Activated CD8-positive, alpha-beta memory T cell treated with anti-CD3 and anti-CD28 coated beads, Interleukin-2, amount 50 U/mL, for 4 hours (primary cell): ENCODE results near the gene STUM.
"Not testable (repeated sequence)": the region's sequence is repeated elsewhere in the genome, so short reads cannot be mapped to it uniquely, and the experiment has no call there.

Source experiments
- DNase-seq: peaks from one replicate; pipeline ENCODE4 v3.0.0-alpha.2; 2020

Gene STUM

DNA sequence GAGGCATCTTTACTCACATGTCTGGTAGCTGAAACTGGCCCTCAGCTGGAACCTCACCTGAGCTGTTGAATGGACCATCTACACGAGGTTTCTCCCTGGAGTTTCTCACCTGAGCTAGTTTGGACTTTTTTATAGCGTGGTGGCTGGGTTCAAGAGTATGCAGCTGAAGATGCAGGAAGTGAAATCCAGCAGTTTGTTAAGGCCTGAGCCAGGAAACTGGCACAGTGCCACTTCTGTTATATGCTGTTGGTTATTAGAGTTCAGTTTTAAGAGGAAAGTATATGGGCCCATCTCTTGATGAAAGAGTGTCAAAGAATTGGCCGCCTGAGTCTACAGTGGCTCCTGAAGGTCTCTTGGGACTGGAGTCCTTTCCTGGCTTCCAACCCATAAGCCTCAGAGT, 35.6 kb downstream of the STUM start:
- DNase-seq, result no peak

DNA sequence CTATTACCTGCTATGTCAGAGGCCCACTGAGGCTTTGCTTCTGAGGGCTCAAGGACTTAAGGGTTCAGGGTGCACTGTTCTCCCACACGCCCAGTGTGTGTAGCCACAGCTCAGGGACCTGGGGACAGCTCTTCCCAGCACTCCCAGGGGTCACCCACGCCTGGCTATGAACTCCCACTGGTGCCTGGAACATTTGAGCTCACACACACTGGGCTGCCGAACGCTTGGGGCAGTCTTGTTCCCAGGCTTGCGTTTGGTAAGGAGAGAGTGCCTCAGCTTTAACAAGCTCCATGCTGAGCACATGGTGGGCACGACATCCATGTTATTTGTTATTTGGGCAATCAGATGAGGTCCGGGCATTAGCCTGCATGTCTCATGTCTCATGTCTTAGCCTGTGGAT, 37.6 kb downstream of the STUM start:
- no peak for DNase-seq

DNA sequence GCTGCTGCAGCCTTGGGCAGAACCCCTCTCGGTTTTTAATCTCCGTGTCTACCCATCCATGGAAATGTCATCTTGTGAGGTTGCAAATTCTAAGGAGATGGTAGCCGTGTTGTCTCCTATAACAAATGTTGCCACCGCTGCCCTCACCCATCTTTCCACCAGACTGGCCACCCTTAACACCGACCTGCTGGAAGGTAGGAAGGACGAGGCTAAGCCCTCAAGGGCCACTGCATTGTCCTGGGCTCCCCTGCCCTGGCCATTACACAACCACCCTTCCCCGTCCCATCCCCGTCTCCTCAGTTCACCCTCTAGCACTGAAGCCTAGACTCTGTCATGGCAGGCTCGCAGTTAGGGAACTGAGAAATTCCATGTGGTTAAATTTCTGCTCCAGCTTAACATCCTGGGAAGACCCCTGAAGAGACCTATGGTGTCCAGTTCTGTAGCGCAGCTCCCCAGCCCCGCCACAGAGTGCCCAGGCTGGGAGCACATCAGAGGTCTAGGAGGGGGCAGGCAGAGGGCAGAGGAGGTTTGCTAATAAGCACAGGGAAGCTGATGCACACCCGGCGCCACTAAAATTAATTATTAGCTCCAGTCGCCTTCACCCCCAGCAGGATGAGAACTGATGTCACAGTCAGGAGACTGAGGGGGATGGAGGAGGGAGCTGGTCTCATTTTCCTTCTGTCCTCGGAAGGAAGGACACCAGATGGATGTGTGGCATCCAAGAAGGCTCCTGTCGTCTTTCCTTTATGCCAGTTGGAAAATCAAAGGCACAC, 38.3 kb downstream of the STUM start:
- no peak for DNase-seq

DNA sequence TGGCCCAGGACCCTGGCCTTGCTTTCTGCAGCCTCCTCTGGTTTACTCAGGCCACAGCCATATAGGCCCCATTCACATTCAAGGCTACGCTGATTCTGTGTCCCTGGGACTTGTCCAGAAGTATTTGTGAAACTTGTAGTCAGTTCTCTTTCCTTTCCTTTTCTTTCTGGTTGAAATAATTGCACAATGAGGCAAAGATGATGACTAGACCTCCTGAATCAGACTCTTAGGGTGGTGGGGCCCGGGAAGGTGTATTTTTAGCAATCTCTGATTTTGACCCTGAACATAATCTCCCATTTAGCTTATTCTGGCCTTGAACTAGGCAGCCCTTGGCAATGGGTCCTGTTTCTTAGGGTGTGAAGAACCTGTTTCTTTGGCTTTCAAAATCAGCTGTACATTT, 39.9 kb downstream of the STUM start:
- no peak for DNase-seq

DNA sequence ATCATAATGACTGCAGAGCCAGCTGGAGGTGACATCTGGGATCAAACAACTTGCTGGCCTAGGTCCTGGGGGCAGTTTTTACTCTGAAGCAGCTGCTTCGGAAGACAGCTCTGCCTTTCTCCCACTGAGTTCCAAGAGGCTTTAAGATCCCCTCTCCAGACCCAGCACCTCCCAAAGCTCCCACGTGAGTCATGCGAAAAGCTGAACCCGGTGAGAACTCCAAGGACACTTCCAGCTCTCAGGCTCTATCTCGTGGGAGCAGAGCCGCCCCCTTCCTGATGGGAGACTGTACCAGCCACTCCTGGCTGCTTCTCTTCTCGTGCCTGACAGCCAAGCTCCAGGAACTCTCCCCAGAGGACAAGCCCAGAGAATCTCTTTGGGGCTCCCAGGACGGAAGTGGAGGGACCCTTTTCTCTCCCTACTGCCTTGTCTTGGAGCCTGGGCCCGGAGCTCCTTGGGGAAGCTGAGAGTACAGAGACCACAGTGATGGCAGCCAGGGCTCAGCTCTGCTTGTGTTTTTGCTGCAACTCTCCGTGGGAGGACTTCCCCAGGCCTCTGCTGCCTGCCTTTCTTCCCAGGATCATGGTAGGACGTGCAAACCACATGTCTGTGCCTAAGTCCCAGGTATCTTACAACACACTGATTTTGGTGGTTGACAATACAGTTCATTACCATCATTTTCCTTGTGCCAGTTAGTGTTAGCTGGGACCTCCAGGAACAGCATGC, 40.6 kb downstream of the STUM start:
- no peak for DNase-seq

DNA sequence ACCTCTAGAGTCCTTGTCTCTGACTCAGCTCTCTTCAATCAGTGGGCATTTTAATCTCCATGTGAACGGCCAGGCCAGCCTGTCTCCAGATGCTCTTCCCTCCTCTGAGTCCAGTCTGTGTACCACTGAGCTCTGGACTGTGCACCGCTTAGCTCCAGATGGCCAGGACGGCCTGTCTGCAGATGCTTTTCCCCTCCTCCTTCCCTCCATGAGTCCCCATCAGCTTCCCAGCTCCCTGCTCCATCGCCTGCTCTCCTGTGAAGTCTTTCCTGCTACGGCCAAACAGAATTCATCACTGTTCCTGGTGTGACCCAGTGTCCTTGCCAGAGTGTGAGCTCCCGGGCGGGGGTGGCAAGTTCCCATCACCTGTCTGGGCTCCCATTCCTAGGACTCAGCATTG, 42.0 kb downstream of the STUM start:
- DNase-seq, result no peak

DNA sequence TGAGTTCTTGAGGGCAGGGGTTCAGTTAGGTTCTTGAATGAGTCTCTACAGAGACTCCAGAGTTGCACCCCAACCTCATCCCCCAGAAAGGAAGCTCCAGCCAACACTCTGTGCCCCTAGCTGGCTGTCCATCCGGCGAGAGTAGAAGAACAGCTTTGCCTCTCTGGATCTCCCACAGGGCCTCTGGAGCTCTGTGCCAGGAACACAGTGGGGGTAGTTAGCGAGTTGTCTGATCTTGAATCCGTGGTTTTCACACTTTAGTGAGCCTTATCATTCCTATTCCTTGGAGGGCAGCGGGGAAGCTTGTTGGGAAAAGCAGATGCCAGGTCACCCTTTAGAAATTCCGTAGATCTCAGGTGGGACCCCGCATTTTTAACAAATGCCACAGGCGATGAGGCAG, 45.0 kb downstream of the STUM start:
- DNase-seq, result no peak

DNA sequence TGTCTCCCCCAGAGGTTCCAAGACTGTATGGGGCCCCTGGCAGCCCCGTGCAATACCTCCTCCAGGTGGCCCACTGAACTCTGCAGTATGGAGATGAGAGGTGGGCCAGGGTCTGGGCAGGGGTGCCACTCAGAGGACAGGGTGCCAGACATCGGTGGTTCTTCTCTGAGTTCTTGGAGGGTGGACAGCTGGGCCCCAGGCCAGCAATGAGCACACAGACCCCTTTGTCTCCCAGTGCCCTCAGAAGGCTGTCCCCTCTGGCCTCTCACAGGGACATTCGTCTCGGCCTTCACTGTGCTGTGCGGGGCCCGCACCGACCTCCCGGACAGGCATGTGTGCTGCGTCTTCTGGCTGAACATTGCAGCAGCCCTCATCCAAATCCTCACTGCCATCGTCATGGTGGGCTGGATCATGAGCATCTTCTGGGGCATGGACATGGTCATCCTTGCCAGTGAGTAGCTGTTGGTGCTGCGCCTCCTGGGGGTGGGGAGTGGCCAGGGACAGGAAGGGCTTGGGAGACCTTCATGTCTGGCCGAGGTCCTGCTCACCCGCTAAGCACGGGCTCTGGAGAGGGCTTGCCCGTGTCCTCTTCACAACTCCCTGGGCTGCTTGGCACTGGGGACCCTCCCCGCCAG, 48.1 kb downstream of the STUM start:
- DNase-seq, result no peak

DNA sequence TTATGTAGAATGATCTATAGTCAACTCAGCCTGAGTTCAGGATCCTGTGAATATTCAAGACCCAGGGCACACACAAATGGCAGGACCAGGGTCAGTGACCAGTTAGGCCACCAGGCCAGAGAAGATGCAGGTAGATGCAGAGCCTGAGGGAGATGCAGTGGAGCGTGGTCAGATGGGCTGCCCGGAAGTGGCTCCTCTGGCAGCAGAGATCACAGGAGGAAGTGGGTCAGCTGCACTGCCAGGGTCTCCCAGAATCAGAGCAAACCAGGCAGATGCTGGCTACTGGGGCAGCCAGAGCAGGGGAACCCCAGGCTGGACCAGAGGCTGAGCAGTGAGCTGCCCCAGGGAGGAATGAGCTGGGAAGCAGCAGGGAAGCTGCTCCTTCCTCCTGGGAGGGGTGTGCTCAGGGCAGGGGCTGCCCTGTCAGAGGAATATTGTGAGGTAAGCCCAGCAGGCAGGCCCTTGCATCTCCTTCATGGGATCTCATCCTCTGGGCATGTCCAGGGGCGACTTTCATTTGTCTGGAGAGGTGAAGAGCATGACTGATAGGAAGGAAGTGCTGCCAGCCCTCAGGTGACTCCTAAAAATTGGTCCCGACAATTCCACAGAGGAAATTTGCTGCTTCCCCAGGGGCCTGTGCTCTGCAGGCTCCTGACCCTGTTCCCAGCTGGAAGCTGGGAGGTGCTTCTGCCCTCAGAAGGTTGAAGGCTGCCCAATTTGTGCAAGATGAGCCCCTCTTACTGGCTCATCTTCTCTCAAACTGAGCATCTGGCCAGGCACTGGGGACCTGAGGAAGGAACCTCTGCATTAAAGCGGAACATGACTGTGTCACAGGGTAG, 49.3 kb downstream of the STUM start:
- DNase-seq, result no peak

DNA sequence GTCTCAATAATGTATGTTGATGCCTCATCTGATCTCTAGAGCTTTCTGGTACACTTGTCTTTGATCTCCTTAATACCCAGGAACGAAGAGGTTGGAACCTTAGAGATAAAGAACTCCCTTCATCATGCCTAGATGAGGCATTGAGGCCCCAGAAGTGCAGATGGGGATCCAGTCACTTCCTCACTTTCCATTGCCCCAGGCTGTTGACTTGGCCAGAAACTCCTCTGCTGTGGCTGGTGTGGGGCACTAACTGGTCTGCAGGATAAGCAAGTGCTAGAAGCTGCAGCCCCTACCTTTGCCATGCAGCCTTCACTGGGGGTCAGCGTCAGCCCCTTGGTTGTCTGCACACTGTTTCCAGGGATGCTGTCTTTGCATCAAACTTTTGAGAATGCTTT, 49.9 kb downstream of the STUM start:
- DNase-seq, result no peak

DNA sequence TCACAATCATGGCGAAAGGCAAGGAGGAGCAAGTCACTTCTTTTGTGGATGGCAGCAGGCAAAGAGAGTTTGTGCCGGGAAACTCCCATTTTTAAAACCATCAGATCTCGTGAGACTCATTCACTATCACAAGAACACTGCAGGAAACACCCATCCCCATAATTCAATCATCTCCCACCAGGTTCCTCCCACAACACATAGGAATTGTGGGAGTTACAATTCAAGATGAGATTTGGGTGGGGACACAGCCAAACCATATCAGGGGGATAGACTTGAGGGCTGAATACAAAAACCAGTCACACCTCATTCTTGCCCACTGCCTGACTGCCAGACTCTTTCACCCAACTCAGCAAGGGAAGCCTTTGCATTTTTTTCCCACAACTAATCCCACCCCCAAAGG, 50.4 kb downstream of the STUM start:
- not testable (repeated sequence) for DNase-seq

DNA sequence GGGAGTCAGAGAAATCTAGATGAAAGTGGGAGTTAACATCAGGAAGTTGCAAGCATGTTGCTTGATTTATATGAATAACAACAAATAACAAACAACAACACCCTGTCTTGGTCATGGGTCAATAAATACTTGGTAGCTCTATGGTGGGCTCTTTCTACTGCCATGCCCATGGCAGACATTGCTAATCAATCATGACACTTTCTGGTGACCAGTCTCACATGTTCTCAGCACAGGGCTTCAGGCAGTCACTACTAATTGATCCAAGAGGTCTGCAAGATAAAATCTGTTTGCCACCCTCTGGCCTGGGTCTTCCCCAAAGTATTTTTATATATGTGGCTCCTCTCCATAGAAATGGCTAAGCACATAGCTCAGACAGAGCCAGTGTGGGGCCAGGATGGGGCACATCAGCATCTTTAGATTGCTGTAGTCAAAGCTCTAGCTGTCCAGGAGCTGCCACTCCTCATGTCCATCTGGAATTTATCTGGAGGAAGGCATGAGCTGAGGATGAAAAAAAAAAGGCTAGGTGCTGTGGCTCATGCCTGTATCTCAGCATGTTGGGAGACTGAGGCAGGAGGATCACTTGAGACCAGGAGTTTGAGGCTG, 51.2 kb downstream of the STUM start:
- DNase-seq, result no peak

DNA sequence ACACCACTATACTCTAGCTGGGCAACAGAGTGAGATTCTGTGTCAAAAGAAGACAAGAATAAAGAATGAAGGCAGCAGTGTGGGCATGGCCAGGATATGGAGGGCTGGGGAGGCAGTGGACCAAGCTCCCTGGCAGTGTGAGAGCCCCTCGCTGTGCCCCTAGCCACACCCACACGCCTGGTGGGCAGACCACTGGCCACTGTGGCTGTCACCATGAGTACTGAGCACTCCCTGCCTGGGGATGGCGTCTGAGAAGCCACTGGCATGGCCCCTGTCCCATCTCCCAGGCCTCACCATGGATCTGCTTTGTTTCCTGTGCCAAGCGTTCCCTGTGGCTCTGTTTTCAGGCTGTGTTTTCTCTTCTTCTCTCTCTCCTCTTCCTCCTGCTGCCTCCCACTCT, 51.7 kb downstream of the STUM start:
- DNase-seq, result no peak

DNA sequence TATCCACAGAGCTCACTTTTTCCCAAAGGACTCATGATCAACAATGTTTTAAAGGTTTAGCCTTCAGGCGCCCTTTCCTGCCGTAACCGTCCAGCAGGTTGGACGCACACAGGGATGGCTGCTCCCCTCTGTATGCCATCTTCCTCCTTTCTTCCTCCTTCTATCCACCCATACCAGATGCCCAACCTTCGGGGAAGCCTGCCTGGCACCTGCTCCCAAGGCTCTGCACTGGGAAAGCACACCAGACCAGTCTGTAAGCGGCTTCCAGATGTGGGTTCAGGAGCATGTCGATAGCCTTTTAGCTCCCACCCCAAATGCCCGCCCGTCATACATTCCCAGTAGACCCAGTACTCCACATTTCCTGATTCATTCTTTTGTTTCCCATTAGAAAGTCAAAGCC, 52.9 kb downstream of the STUM start:
- DNase-seq, result no peak

DNA sequence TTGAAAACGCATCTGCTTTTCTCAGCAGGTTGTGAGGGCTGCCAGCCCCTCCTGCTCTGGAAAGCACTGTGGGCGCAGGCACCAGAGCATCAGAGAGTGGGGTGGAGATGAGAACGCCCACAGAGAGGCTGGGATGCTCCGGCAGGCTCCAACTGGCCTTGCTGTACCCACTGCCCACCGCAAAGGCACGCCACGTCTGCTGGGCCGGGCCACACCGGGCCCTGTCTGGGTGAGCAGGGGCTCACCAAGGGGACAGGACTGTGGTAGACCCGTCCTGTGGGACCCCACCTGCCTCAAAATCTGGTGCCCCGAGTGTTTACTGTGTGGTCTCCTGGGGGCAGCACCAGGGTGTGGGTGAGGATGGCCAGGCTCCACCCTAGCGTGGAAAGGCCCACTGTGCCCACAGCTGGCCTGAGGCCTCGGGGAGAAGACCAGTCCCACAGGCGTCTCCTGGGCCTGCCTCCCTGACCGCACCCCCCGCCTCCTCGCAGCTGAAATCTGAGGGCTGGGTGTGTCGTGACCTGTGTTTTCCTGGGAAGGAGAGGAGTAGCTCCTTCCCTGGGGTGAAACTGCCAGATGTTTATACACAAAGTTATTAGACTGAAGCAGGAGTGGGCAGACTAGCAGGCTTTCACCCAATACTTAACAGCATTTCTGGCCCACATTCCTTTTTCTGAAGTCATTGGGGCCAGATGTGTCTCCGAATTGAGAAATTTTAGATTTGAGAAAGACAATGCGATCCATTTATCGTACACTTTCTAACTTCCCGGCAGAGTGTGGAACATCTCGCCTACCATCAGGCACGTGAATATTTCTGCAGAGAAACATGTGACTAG, 53.8 kb downstream of the STUM start:
- DNase-seq, result no peak

DNA sequence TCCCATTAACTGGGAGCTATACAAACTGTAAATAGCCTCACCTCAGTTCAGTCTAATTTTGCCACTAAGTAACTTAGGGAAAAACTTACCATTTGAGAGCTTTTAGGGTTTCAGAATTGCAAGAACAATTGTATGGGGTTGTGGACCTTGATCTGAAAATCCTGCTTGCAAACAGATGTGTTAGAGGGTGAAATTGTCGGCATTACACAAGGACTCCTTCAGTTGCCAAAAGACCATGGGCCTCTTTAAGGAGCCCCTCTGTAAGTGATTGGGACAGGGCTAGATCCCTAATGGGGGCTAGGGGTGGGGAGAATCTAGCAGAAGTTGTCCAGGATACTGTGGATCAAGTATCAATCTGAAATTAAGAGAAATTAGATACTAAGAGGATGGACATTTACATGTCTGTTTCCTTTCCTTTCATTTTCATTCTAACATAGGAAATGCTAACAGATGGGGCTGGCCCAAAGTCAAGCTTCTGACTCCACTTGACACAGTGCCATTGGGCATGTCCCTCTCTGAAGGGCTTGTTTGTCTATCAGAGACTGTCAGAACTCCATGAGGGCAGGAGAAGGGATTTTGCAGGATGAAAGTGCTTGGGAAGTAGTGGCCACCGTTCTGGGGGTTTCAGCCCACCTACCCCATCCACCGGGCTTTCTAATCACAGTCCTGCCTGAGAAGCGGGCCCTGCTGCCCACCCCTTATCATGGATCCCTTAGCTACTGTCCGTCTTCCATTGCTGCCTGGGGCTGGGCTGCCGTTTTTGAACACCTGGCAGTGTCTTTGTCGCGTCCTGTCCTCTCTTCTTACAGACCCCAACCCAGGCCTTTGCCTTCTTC, 54.7 kb downstream of the STUM start:
- DNase-seq, result no peak

DNA sequence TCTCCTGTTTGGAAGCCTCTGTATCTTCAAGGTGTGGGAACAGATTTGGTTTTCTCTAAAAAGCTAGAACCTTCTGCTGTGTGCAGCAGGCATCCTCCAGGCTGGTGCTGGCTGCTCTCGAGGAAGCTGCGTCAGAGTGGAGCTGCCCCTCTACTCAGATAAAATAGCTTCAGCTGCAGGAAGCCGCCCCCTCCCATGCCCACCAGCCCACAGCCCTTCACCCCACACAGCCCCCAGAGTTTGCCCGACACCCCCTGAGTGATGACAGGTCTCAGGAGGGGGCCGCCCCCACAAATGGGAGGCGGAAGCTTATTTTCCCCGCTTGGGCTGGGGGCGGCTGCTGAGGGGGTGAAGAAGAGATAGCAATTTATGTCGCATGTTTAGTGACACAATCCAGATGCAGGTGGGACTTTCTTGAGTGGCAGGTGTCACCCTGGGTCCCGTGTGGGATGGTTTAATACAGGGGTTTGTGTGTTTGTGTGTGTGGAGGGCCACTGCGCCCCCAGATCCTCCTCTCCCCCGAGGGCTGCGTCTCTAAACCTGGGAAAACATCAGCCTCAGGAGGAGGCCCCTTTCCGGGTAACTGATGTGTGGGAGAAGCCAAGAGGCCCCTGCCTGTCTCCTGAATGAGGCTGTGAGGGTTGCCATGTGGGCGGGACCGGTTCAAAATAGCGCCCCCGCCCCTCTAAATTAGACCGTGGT, 55.4 kb downstream of the STUM start:
- no peak for DNase-seq

DNA sequence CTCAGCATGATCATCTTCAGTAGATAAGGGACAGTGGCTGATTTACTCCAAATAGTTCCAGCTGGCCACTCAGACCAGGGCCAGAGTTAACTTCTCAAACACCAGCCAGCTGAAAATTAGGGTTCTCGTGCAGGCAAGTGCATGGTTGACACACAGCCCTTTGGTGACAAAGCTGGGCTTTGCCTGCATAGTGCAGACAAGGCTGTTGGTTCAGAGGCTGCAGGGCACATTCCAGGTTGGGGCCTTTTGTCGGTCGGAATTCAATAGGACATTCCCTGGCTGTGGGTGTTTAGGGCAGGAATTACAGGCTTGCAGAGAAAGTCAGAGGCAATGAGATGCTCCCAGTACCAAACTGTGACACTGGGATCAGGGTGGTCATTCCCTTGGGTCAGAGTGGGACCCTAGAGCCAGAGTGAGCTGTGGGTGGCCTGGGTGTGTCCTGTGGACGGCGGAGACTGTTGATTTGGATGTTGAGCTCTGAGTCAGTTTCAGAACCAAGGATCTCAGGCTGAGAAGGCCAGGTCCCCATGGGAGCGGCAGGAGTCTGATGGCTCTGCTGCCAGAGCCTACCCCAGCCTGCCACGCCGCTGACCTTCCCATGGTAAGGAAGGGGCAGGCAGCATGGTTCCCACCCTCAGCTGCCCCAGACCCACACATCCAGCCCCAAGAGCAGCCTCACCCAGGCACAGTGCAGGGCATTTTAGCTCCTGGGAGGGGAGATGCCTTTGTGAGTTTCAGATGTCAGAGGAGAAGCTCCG, 56.2 kb downstream of the STUM start:
- no peak for DNase-seq

DNA sequence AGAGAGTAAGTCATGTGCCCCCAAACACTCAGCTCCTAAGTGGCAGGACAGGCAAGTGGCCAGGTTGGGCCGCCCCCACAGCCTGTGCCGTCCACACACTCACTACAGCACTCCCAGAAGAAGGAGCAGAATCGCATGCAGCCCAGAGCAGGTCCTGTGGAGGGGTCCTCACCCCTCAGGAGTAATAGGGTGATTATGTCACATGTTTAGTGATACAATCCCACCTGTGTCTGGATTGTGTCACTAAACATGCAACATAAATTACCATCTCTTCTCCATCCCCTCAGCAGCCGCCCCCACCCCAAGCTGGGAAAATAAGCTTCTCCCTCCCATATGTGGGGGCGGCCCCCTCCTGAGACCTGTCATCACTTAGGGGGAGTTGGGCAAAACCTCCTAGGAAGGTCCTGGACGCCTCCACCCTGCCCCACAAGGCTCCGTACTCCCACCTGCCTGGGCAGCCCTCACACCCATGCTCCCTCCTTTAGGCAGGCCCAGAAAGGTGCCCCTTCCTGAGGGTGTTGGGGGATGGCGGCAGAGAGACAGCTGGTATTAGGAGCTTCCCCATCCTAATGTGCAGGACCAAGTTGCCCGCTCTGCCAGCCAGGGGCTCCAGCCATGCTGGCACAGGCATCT, 56.9 kb downstream of the STUM start:
- no peak for DNase-seq
